CD4-positive, alpha-beta T cell treated with Interleukin-17A for 4 hours (primary cell): ENCODE measurements around the gene SDK1.

Experiments used
- DNase-seq: peaks from one replicate; pipeline ENCODE4 v3.0.0-alpha.2; 2020; ENCODE audit warnings: mixed read lengths

Gene SDK1

DNA sequence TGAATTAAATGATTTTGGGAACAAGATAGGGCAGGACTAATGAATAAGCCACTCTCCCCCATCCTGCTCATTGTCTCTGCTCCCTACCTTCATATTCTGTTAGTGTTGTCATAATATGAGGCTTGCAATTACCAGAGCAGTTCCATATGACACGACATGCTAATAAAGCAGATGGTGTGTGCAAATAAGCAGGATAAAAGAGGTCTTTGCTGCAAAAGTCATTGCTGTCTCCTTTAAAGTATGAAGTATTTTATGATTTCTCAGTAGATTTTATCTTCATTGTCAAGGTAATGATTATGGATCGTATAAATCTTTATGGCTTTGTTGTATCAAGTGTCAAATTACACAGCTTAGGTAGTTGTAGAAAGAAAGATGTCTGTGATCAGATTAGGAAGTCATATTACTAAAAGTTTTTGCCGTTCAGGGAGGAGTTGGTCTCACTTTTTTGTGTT is 114.8 kb downstream of the SDK1 start:
- DNase-seq, result no peak

DNA sequence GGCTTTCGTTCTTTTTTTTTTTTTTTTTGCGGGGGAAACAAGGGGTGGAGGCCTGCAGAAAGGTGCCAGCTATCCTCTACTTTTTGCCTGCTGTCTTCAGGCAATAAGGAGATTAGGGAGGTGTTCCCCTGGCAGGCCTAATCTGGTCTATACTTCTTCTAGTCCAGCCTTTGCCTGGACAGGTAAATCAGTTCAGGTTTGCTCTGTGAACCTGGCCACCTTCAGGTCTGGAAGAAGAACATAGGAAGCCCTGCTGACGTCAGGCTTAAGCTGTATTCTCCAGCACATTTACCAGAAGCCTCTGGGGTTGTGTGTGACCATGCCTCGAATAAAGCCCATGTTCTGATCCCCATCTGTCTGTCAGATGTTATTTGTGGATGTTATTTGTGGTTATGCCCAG is 115.4 kb downstream of the SDK1 start:
- DNase-seq, result no peak

DNA sequence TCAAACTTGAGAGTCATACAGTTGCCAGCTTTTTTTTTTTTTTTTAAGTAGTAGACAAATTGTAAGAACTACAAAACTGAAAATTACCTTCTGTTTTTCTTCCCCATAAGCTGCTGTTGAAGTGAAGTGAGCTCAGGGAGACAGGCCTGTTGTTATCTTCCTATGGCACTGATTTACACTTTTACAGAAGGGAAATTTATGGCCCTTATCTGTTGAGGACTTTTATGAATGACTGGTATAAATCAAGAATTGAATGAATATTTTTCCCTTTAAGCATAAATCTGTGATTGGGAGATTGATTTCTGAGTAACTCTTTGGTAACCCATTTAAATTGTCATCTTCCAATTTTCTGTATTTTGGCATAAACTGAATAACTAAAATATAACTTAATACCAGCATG is 124.0 kb downstream of the SDK1 start:
- no peak for DNase-seq

DNA sequence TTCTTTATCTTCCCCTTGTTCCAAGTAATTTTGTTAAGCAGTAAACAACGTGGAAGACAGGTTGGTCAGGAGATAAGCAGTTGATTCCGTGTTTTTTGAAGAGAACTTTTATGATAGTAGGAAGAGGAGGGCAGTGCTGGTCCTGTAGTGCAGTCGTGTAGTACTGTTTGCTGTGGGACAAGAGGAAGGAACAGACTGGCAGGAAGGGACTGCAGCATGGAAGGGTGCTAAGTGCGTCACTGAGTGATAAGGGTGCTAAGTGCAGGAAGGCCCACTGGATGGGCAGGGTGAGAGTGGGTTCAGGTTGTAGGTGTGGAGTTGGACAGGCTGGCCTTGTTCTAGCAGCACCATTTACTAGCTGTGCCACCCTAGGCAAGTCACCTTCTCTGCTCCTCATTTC is 125.0 kb downstream of the SDK1 start:
- no peak for DNase-seq

DNA sequence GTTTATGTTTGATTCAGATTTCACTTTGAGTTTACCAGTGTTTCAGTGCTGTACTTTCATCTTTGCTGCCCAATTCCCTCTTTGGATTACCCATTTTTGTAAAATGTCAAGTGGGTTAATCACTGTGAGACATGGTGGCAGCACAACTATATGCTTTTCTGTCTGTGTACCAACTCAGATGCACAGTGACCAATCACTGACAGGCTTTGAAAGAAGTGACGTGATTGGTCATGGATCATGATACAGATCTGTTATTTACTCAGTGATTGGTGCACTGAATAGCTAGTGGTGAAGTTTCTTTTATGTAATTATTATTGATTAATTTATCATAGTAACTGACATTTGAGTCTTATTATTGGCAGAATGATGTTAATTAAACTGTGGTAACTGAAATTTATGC is 126.9 kb downstream of the SDK1 start:
- no peak for DNase-seq

DNA sequence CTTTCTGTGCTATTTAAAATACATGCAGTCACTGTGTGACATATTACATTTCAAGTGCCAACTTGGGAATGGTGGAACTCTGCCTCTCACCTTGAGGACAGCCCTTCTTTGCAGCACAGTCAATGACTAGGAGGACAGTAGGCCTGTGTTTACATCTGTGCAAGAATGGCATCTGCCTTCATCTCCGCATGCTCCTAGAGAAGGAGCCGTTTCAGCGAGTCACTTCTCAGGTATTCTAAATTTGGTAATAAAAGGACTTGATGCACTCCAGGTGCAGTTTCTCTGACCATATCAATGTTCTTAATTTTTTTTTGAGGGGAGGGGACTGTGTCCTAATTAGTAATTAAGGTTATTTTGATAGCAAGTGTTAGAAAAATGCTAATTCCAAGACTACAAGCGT is 128.9 kb downstream of the SDK1 start:
- no peak for DNase-seq

DNA sequence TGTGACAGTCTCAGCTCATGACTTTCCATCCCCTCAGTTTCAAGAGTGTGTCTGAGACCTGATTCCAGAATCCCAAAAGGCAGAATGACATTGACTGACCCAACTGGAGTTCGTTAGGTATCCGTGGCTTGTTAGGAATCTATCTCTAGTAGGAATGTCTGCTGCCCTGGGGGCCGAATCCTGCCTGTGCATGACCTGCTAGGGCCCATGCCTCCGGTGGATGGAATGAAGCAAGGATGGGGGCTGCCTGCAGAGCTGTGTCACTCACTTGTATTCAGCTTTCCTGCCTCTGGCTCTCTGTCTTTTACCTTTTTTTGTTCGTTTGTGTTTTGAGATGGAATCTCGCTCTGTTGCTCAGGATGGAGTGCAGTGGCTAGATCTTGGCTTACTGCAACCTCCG is 129.5 kb downstream of the SDK1 start:
- DNase-seq, result no peak

DNA sequence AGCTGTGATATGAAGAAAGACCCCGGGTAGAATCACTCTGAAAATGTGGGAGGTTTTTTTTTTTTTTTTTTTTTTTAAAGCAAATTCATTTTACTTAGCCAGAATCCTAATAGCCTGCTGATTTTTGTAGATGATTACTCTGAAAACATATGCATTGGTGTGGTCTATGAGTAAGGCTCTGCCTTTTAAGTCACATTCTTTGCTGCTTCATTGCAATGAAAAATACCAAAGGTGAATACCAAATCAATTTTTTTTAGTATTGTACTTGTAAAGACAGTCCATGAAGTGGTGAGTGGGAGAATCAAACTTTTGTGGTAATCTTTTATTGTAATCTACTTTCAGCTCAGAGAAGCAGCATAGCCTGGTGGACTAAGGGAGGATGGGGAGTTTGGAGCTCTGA is 130.3 kb downstream of the SDK1 start:
- DNase-seq, result no peak

DNA sequence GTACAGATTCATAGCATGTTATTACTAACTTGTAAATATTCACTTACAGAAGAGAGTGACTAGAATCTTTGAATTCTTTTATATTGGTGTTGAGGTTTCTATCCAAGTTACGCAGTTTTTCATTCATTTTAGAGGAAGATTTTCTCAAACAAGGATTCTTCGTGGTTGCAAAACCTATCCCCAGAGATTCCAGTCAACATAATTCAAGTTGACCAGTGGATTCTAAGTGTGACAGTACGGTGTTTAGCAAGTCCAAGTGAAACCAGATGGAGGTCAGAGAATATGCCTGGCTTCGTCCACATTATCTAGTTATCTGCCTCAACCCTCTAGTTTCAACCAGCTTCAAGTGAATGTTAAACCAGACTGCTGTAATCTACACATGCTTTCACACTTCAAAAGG is 131.9 kb downstream of the SDK1 start:
- DNase-seq, result no peak

DNA sequence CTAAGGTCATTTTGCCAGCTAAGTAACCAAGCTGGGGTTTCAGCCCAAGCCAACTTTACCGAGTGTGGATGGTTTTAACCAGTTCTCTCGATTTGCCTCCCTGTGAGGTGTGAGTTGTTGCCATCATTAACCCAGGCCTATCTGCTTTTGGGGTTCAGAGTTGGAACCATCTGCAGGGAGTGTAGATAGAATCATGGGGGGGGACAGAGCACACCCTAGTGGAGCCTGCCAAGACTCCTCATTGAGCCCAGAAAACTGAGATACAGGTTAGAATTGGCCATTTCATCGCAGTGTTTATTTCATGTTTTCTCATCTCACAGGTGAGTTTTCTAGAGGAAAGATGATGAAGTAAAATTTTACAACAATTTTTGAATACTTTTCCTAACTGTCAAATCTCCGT is 133.6 kb downstream of the SDK1 start:
- DNase-seq, result no peak

DNA sequence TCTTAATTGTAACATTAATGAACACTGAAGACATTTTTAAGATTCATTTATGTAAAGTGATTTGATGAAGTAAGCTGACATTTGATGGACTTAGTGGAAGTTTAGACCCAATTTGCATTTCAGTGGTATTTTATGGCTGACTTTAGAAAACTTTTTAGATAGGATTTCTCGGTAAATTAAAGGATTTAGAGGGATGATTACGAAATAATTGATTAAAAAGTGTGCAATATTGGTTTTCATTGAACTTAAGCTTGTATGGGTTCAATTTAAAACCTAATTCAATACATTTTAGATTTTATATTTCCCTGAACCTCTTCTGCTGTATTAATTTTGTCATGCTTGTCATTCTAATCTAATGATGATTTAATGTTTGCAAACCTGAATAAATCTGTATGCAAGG is 135.1 kb downstream of the SDK1 start:
- DNase-seq, result no peak

DNA sequence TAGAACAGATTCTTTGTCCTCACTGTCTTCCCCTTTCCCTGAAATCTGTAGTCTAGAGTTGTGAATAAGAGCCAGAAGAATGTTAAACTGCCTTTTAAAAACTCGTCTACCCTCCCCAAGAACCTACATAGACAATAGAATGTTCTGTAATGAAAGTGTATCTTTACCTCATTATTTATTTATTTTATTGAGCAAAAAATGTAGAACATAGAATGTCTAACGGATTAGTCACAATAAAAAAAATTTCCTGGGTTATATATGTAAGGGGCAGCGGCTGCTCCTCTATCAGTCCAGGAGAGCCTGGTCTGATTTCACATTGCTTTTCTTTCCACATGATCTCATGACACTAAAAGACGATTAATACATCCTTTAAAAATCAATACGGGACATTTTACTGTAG is 135.7 kb downstream of the SDK1 start:
- no peak for DNase-seq

DNA sequence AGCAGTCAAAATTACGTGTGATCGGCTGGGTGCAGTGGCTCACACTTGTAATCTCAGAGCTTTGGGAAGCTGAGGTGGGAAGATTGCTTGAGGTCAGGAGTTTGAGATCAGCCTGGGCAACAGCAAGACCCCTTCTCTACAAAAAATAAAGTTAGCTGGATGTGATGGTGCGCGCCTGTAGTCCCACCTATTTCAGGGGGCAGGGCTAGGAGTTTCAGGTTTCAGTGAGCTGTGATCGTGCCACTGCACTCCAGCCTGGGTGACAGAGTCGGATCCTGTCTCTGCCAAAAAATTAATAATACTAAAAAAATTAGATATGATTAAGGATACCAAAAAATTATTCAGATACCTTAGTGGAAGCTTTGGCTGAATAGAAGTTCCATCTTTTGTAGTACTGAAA is 136.4 kb downstream of the SDK1 start:
- DNase-seq, result no peak

DNA sequence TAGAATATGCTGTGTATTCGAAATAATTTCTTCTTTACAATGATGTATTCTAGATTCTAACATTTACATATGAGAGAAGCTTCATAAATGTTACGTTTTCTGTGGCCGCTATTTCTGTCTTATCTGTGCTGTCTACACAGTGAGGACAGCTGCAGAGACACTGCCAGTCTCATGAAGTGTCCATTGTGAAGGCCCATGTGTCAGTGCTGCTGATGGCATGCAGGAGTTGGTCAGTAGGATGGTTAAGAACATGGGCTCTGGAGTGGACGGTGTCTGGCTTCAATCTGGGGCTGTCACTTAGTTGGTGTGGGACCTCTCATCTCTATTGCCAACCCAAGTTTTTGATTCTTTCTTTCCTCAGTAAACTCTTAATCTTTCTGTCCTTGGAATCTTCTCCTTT is 137.3 kb downstream of the SDK1 start:
- no peak for DNase-seq

DNA sequence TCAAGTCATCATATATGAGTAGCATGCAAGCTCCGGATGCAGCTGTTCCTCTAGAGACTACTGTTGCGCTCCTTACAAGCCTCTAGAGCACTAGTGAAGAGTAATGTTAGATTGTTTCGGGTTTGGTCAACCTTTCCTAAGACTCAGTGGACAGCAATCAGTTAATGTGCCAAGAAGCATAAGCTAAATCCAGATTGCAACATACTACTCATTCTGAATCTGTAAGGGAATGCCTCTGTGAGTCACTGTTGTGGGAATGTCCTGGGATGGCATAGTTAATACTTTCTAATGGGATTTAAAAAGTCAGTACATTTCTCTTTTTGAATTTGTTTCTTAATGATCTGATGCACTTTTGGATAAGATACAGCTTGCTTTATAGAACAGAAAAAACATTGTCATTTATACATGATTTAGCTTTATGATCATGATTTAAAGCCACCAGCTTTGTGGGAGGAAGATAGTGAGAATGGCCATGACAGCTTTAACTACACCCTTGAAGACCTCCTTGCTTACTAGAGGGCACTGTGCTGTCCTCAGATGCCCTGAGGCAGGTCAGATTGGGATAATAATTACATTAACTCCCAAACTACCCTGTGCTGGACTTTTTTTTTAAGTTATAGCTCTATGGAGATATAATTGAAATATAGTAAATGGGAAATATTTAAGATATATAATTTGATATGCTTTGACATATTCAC is 138.4 kb downstream of the SDK1 start:
- DNase-seq, result no peak

DNA sequence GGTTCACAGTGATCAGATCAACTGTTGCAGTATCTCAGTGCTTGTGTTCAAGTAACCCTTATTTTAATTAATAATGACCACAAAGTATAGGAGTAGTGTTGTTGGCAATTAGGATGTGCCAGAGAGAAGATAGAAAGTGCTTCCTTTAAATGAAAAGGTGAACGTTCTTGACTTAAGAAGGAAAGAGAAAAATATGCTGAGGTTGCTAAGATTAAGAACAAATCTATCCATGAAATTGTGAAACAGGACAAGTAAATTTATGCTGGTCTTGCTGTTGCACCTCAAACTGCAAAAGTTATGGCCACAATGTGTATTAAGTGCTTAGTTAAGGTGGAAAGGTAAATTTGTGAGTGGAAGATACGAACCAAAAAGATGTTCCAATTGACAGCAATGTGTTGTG is 139.5 kb downstream of the SDK1 start:
- no peak for DNase-seq

DNA sequence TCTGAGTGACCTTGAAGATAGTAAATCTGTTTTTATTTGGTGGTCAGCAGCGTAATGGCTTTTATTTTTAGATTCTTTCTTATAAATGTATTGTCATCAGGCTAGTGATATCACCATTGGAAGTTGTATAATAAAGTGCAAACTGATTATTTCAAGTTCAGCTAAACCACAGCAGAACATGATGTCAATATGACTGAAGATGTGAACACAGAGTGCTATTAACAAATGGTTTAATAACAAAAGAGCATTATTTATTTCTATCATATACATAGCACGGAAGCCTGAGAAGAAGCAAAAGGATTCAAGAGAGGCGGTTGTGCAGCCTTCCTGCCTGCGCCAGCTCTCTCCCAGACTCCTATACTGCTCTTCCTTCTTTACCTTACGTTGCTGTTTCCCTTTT is 142.7 kb downstream of the SDK1 start:
- DNase-seq, result no peak

DNA sequence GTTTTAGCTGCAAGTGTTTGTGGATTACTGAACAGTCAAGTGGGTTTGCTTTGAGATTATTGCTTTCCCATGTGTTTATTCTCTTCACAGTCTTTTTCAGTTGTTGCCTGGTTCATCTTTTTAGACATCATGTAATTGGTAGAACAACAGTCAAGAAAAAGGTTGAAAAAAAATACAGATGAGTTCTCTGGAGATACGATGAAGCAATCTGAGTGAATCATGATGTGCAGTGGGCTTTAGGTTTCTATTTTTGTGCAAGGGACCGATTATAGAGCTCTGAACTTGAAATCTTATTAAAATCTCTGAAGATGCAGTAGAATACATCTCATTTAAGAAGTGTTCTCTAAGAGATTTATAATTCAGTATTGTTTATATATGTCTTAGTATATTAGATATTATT is 145.7 kb downstream of the SDK1 start:
- DNase-seq, result no peak

DNA sequence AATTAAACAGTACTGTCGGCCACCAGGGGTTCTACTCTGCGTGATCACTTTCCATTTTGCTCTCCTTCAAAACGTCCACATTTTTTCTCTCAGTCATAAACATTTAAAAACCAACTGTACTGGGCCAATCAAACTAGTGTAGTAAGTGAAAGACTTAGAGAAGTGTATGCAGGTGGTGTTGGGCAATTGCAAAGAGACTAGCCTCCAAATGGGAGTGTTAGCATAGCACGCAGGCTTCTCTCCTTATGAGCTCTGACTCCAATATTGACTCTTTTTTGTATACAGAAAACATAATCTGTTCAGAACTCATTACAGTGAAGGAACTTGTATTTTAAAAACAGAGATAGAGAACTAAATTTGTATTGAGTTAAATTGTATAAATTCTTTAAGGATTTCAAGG is 150.6 kb downstream of the SDK1 start:
- no peak for DNase-seq

DNA sequence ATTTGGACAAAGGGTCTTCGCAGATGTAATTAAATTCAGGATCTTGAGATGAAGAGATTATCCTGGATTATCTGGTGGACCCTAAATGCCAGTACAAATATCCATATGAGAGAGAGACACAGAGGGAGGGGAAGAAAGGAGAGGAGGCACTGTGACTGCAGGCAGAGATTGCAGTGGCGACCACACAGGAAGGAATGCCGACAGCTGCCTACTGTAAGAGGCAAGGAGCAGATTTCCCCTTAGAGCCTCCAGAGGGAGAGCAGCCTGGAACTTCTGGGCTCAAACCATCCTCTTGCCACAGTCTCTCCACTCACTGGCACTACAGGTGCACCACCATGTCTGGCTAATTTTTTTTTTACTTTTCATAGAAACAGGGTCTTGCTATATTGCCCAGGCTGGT is 152.3 kb downstream of the SDK1 start:
- DNase-seq, result no peak

DNA sequence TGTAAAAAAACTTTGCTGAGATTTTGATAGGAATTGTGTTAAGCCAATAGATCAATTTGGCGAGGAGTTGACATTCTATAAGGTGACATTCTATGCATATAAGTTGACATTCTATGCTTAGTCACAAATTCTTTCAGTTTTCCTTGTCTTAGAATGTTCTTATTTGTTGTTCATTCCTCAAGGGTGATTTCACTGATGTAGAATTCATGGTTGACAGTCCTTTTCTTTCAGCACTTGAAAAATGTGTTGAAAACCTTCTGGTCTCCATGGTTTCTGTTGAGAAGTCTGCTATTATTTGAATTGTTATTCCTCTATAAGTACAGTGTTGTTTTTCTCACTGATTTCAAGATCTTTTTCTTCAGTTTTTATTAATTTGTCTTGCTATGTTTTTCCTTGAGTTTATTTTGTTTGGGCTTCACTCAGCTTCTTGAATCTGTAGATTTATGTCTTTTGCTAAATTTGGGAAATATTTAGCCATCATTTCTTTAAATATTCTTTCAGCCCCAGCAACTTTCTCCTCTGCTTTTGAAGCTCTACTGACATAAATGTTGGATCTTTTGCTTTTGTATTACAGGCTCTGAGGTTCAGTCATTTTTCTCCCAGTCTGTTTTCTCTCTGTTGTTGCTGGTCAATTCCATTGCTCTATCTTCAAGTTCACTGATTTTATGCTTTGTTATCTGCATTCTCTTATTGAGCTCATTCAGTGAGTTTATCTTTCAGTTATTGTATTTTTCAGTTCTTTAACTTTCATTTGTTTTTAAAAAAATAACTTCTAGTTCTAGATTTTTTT is 154.9 kb downstream of the SDK1 start:
- no peak for DNase-seq

DNA sequence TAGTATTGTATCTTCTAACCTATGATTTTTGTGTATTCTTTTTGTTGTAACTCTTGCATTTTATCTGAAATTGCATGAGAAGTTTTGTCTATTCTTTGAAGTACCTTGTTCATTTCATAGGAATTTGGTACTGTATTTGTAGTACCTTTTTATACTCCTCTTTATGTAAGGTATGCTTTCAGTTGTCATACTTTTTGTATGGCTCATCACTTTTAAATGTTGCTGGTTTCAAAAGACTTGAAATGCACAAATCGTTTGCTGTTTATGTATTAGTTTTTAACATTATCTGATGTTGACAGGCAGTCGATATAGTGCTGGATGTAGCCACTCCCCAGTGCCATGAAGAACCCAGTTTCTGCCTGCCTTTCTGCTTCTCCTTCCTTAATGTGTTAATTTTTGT is 158.1 kb downstream of the SDK1 start:
- no peak for DNase-seq

DNA sequence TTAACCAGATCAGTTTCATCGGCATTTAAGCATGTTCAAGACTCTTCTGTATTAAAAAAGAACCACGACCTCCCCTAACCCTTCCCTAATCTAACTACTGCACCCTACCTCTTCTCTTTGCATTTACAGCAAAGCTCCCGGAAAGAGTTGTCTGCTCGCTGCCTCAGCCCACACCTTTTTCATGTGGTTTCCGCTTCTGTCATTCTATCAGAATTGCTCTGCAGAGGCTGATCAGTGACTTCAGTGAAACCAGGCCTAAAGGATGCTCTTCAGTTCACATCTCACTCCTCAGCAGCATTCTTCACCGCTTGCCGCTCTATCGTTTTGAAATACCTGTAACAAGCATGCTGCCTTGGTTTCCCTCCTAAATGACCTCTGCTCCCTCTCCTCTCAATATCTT is 160.9 kb downstream of the SDK1 start:
- peak; percentile 75 for DNase-seq

DNA sequence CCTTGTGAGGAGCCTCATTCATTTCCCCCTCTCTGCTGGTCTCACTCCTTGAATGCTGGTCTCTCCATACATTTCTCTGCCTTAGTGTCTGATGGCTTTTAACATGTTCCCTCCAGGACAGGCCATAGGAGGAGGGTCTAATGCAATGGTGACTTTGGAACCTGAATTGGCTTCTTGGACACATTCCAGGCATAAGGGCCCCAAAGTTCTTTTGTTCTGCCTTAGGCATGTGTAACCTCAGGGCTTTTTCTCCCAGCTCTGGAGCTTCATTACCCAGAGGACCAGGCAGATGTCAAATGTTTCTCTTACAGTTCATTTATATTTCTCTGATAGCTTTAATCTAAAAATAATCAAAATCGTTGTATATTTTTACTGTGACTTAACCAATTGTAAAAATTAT is 162.6 kb downstream of the SDK1 start:
- DNase-seq, result no peak
